Skeletal muscle tissue (tissue), 4 donors: Measurements from ENCODE around the gene NDUFB4. TPM values are rescaled to one million over a fixed set of nuclear protein-coding genes. Genes with fewer than 3 reads are reported as not detected.

ENCODE experiments used
- H3K27ac ChIP-seq: one replicate; pipeline ENCODE4 v1.7.0; 2013; ENCODE audit warnings: mild to moderate bottlenecking, low read depth, low read length, inconsistent platforms
- H3K27me3 ChIP-seq, 3 donors: one replicate each; pipeline ENCODE4 v1.7.0; 2013; ENCODE audit warnings: low read length in 3 of 3; ENCODE audit not compliant: control insufficient read depth in 3 of 3, insufficient read depth in 3 of 3
- H3K36me3 ChIP-seq, 3 donors: one replicate each; pipeline ENCODE4 v1.7.0; 2013; ENCODE audit warnings: low read length in 3 of 3; ENCODE audit not compliant: control insufficient read depth in 3 of 3, insufficient read depth in 3 of 3
- H3K4me1 ChIP-seq, 3 donors: one replicate each; pipeline ENCODE4 v1.7.0; 2013; ENCODE audit warnings: low read length in 3 of 3, mild to moderate bottlenecking in 3 of 3; ENCODE audit not compliant: control insufficient read depth in 3 of 3, insufficient read depth in 3 of 3
- H3K4me3 ChIP-seq, 3 donors: one replicate each; pipeline ENCODE4 v1.7.0; 2013; ENCODE audit warnings: low read length in 3 of 3
- H3K9ac ChIP-seq, 3 donors: one replicate each; pipeline ENCODE4 v1.7.0; 2013; ENCODE audit warnings: low read length in 3 of 3, mild to moderate bottlenecking in 3 of 3, moderate library complexity in 2 of 3, low read depth in 1 of 3
- H3K9me3 ChIP-seq, 3 donors: one replicate each; pipeline ENCODE4 v1.7.0; 2013; ENCODE audit warnings: low read length in 3 of 3; ENCODE audit not compliant: control insufficient read depth in 3 of 3
- total RNA-seq: library from RNA; depleted of rRNA; stranded (reverse); fragments of >200 nt; gene quantifications from one replicate; pipeline ENCODE4 v1.2.3, GENCODE V29; 2014
- donor health status: Osteomylitis.

Gene NDUFB4
- total RNA-seq, 1 donor from 2014 or later, result 52.7 TPM

DNA sequence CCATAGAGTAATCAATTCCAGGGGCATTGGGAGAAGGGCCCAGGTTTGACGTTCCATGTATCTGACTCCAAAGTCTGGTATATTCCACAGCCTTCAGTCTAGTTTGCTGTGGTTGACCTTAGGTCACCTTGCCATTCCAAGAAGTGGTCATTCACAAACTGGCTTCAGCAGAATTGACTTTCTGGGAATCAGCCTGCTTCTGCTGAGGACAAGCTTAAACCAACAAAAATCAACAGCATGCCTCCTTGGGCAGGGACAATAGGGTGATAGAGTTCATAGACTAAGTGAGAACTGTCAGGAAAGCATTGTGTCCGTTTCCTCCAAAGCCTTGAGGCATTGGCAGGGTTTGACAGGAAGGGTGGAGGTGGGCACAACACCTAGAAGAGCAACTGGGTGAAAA lies 24.1 kb upstream of the NDUFB4 start:
- Histone ChIP-seq H3K27ac (no peak overlapping the region), H3K4me1 (peaks cover 0 to 3% (median 2%) of the 10 kb centered on the region in 3 donors)

DNA sequence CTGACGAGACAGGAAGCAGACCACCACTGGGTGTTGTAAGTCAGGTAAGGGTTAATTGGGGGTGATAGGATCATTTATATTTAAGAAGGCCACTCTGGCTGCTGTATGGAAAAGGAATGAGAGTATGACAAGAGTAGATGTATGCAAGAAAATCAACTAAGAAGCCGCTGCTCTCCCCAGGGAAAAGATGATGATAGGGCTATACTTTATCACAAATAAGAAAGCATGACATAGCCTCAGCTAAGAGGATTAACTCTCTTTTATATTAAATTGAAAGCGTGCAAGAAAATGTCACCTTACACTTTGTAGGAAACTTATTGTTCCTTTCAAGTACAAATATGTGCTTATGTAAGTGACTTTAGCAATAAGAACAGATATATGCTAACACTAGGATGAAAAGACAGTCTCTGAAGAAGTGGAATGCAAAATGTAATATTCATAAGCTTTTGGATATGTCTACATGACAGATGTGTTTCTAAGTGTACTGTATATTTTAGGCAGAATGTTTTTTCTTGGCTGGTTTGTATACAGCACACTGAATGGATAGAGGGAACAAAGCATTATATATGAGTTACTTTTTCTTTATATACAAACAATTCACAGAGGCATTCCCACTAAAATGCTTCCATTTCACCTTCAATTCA lies 8.7 kb upstream of the NDUFB4 start:
- no peaks in the 10 kb centered on the region for H3K4me1 ChIP-seq
- H3K9me3 ChIP-seq, result no peaks in the 10 kb centered on the region
- no peaks in the 10 kb centered on the region for H3K27me3 ChIP-seq
- no peak overlapping the region for H3K4me3 ChIP-seq
- H3K9ac ChIP-seq, result no peak overlapping the region
- no peaks in the 10 kb centered on the region for H3K36me3 ChIP-seq
- no peak overlapping the region for H3K27ac ChIP-seq

More for the DNA sequence above, 24.1 kb upstream of the NDUFB4 start:
- H3K9me3 ChIP-seq, result no peaks in the 10 kb centered on the region
- no peak overlapping the region for H3K4me3 ChIP-seq
- no peaks in the 10 kb centered on the region for H3K36me3 ChIP-seq
- no peak overlapping the region for H3K9ac ChIP-seq
- H3K27me3 ChIP-seq, result no peaks in the 10 kb centered on the region

DNA sequence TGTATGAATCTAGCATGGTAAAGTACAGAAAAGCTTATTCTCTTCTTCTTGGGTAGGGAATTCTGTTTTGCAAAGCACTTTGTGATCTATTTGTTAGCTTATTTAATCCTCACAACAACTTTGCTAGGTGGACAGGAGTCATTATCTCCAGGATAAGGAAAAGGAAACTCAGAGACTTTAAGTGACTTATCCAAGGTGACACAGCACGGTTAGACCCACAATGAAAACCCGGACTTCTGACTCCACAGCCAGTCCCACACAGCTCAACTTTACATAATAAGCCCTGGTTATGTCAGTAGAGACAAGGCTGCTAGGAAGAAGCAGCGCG lies 384 bp upstream of the NDUFB4 start:
- Histone ChIP-seq H3K9me3 (no peaks in the 10 kb centered on the region), H3K36me3 (peaks cover 3 to 20% (median 8%) of the 10 kb centered on the region in 3 donors), H3K27me3 (no peaks in the 10 kb centered on the region), H3K9ac (peak overlapping the region; percentile 95 to 99 (median 99)), H3K27ac (peak overlapping the region; percentile 92), H3K4me3 (peak overlapping the region; percentile 95 to 99 (median 97)), H3K4me1 (peaks cover 17 to 27% (median 22%) of the 10 kb centered on the region in 3 donors)

DNA sequence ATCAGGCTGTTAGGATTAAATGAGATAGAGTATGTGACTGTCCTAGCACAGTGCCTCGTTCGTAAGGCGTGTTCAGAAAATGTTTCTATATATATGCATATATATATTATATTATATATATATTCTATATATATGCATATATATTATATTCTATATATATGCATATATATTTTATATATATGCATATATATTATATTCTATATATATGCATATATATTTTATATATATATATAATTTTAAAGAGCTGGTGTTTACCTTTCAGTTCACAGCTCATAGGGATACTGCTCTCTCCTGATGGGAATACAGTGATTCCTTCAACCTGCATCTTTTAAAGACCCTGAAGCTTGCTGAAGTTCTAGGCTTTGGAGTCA lies 702 bp downstream of the NDUFB4 start:
- Histone ChIP-seq H3K4me1 (peaks cover 17 to 27% (median 22%) of the 10 kb centered on the region in 3 donors), H3K4me3 (peak overlapping the region; percentile 95 to 99 (median 97))

DNA sequence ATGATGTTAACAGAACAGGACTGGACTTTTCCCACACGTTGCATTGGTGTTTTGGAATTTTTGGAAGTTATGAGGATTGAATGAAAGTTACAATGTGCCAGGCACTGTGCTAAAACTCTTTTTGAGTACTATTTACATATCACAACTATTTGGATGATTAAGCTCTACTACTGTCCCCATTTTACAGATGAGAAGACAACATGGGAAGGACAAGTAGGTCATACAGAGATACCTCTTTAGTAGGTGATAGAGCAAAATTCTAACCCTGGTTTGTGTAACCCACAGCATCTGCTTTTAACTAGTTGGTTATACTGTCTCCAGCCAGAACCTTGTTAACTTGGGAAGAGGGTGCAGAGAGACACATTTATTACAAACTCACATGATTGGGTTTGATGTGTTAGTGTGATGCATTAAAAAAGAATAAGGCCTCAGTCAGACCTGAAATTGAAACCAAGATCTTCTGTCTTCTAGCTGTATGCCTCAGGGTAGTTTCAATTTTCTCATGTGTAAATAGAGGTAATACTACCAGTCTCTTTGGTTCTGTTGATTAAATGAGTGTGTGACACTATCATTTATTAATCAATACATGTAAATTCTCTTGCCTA lies 1.4 kb downstream of the NDUFB4 start:
- Histone ChIP-seq H3K27me3 (no peaks in the 10 kb centered on the region), H3K36me3 (peaks cover 14 to 25% (median 16%) of the 10 kb centered on the region in 3 donors), H3K4me1 (peaks cover 17 to 27% (median 22%) of the 10 kb centered on the region in 3 donors), H3K9me3 (no peaks in the 10 kb centered on the region), H3K9ac (no peak overlapping the region), H3K4me3 (peak overlapping the region; percentile 49 to 99 (median 60)), H3K27ac (no peak overlapping the region)

More for the DNA sequence above, 702 bp downstream of the NDUFB4 start:
- Histone ChIP-seq H3K27me3 (no peaks in the 10 kb centered on the region), H3K36me3 (peaks cover 9 to 20% (median 11%) of the 10 kb centered on the region in 3 donors), H3K9me3 (no peaks in the 10 kb centered on the region), H3K9ac (peak overlapping the region; percentile 95 to 99 (median 99)), H3K27ac (peak overlapping the region; percentile 92)

DNA sequence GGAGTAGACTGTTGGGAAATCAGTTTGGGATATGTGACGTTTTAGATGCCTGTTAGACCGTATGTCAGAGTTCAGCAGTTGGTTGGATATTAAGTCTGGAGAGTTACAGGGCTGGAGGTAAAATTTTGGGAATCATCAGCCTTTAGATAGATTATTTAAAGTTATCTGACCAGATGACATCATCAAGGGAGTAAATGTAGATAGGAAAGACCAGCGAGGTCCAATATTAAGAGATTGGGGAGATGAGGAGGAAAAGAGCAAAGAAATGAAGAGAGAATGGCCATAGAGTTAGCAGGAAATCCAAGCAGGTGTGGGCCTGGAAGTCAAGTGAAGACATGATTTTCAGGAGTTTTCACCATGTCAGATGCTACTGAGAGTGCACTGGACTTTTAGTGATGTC lies 3.1 kb downstream of the NDUFB4 start:
- Histone ChIP-seq H3K4me1 (peaks cover 17 to 27% (median 22%) of the 10 kb centered on the region in 3 donors), H3K36me3 (peaks cover 24 to 35% (median 29%) of the 10 kb centered on the region in 3 donors), H3K27me3 (no peaks in the 10 kb centered on the region), H3K9ac (no peak overlapping the region), H3K9me3 (no peaks in the 10 kb centered on the region), H3K27ac (no peak overlapping the region), H3K4me3 (no peak overlapping the region)

DNA sequence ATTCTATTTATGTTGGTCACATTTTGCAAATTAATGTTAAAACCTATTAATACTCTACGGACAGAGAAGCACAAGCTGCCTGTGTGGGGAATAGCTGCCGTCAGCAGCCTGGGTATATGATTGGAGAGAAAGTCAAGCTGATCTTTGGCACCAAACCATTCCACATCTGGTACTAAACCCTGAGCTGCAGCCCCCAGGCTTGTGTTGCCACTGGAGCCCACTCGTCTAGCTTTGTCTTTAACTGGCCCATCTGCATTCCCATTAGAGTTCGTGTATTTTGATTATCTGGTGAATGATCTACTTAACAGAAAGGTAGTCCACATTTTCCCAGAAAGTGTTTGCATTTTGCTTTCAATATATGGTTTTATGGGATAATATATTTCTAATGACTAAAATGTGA lies 5.4 kb downstream of the NDUFB4 start:
- Histone ChIP-seq H3K4me3 (no peak overlapping the region), H3K9me3 (no peaks in the 10 kb centered on the region), H3K9ac (no peak overlapping the region), H3K27me3 (no peaks in the 10 kb centered on the region), H3K27ac (no peak overlapping the region), H3K36me3 (peaks cover 24 to 35% (median 29%) of the 10 kb centered on the region in 3 donors), H3K4me1 (peaks cover 17 to 23% (median 19%) of the 10 kb centered on the region in 3 donors)

DNA sequence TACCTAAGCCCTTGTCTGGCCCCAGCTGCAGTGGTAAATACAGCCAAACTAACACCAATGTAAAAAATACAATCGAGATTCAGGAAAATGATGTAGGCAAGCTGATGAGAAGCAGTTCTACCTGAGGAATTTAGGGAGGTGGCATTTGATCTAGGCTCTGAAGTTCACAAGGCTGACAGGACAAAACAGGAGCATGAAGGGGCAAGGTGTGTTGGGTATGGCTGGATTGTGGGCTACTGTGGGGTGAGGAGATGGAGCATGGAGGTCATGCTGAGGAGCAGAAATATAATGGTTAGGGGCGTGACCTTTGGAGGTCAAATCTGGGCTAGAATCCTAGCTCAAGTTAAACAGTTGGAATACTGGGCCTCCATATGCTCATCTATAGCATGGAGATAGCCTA lies 6.5 kb downstream of the NDUFB4 start:
- Histone ChIP-seq H3K27ac (no peak overlapping the region), H3K4me1 (peaks cover 11 to 16% (median 14%) of the 10 kb centered on the region in 3 donors), H3K9me3 (no peaks in the 10 kb centered on the region), H3K36me3 (peaks cover 24 to 30% (median 25%) of the 10 kb centered on the region in 3 donors), H3K9ac (no peak overlapping the region), H3K27me3 (no peaks in the 10 kb centered on the region), H3K4me3 (no peak overlapping the region)

DNA sequence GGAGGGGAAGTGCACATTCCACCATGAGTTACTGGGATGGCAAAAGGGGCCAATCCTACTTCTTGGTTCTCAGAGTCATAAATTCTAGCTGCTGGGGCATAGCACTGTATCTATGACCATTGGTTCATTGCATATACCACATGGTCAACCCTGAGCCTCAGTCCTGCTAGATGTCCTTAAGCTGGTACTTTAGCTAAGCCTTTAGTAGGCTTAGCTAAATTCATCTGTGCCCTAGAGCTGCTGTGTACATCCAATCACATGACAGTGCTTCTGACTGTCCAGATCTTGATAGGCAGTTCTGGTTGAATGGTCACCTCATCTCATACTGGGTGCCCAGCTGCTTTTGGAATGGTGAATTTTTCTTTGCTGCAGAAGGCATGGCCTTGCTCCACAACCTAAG lies 8.2 kb downstream of the NDUFB4 start:
- Histone ChIP-seq H3K4me3 (no peak overlapping the region), H3K27ac (no peak overlapping the region), H3K9ac (no peak overlapping the region), H3K36me3 (peaks cover 19 to 21% (median 21%) of the 10 kb centered on the region in 3 donors), H3K4me1 (peaks cover 1 to 5% (median 4%) of the 10 kb centered on the region in 3 donors), H3K27me3 (no peaks in the 10 kb centered on the region), H3K9me3 (no peaks in the 10 kb centered on the region)

DNA sequence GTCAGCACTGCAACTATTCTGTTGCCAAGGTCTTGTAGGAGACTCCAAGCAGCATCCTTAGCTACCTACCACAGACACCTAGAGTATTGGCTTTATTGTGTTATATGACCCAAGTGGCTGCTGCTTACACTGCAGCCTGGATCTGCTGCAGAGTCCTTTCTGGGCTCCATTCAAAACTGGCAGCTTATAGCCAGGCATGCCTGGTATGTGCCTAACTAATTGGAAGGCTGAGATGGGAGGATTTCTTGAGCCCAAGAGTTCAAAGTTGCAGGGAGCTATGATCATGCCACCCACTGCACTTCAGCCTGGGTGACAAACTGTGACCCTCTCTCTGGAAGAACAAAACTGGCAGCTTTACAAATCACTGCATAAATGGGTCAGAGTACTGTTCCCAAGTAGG lies 8.6 kb downstream of the NDUFB4 start:
- H3K4me1 ChIP-seq, result peaks cover 0 to under 1% (median 0%) of the 10 kb centered on the region in 3 donors
- H3K27ac ChIP-seq, result no peak overlapping the region
- no peak overlapping the region for H3K4me3 ChIP-seq
- H3K9me3 ChIP-seq, result no peaks in the 10 kb centered on the region
- no peak overlapping the region for H3K9ac ChIP-seq
- H3K36me3 ChIP-seq, result peaks cover 15 to 21% (median 21%) of the 10 kb centered on the region in 3 donors
- H3K27me3 ChIP-seq, result no peaks in the 10 kb centered on the region
